ENCODE results near the gene EML2. TPM values are rescaled to one million over a fixed set of nuclear protein-coding genes. Genes with fewer than 3 reads are reported as not detected.
A peak's percentile ranks its signal among the peaks of the same experiment; 100 is the strongest.

The EML2 gene
- total RNA-seq, 1 donor from 2014 or later: 97.7 TPM

- Mint-ChIP-seq H3K27ac (peak overlapping the region; percentile 24), H3K36me3 (ENCODE audit: low read depth) (peaks cover 31% of the 10 kb centered on the region), H3K27me3 (peaks cover 10% of the 10 kb centered on the region), H3K4me3 (peak overlapping the region; percentile 24), H3K4me1 (peaks cover 11% of the 10 kb centered on the region), H3K9me3 (peaks cover 5% of the 10 kb centered on the region)
- ChIA-PET POLR2A (interaction anchor here (1.1 to 1.4 kb wide), 2 partner anchors 11 to 34 kb away, joined by 3 to 4 read pairs; no protein-coding TSS in a partner anchor), CTCF (interaction anchor here (0.6 to 4.6 kb wide), 3 partner anchors 35 to 45 kb away, joined by 3 to 32 read pairs (median 3); no protein-coding TSS in a partner anchor)
- no peak for TF ChIP-seq CTCF (IDR thresholded peaks at IDR 0.05)
- ATAC-seq (ENCODE audit: low read depth) (peak; percentile 61), DNase-seq (peak; percentile 40)
- intact Hi-C loops (cut with micrococcal nuclease): loop anchor here (1.0 kb wide), 2 partner anchors 36 to 74 kb away; no protein-coding TSS in a partner anchor
Observed at GRCh38 chr19:45607071-45608029, 31.8 kb downstream of the EML2 start.

GRCh38 chr19:45601524-45602374, 37.4 kb downstream of the EML2 start, which contains the start of gene GPR4:
Gene GPR4 (minus strand): TSS chr19:45602212. CDS start chr19:45591866, 10,346 bp downstream.
- Mint-ChIP-seq H3K9me3 (no peaks in the 10 kb centered on the region), H3K36me3 (ENCODE audit: low read depth) (no peaks in the 10 kb centered on the region), H3K4me1 (peaks cover 33% of the 10 kb centered on the region), H3K4me3 (no peak within 1 kb of the TSS), H3K27ac (peak within 1 kb of the TSS; percentile 14), H3K27me3 (peaks cover 56% of the 10 kb centered on the region)
- ChIA-PET CTCF (no interaction called here), POLR2A (interaction anchor here (0.7 kb wide), 1 partner anchor 10 kb away, joined by 3 read pairs; no protein-coding TSS in a partner anchor)
- intact Hi-C loops (cut with micrococcal nuclease): no loop called here
- TF ChIP-seq CTCF (IDR thresholded peaks at IDR 0.05): no peak
- no peak for DNase-seq
- peak; percentile 56 for ATAC-seq (ENCODE audit: low read depth)

GRCh38 chr19:45601115-45601514, 38.1 kb downstream of the EML2 start:
- DNase-seq (no peak), ATAC-seq (ENCODE audit: low read depth) (no peak)
- H3K27me3 Mint-ChIP-seq: peaks cover 62% of the 10 kb centered on the region
- no peaks in the 10 kb centered on the region for H3K36me3 Mint-ChIP-seq (ENCODE audit: low read depth)
- no peak overlapping the region for H3K27ac Mint-ChIP-seq
- peaks cover 32% of the 10 kb centered on the region for H3K4me1 Mint-ChIP-seq
- POLR2A ChIA-PET: no interaction called here
- H3K4me3 Mint-ChIP-seq: no peak overlapping the region
- H3K9me3 Mint-ChIP-seq: no peaks in the 10 kb centered on the region
- TF ChIP-seq CTCF (IDR thresholded peaks at IDR 0.05): no peak
- CTCF ChIA-PET: no interaction called here
- intact Hi-C loops (cut with micrococcal nuclease): no loop called here

- intact Hi-C loops (cut with micrococcal nuclease): no loop called here
- H3K36me3 Mint-ChIP-seq (ENCODE audit: low read depth): no peaks in the 10 kb centered on the region
- H3K4me1 Mint-ChIP-seq: peaks cover 32% of the 10 kb centered on the region
- DNase-seq (no peak), ATAC-seq (ENCODE audit: low read depth) (no peak)
- H3K27ac Mint-ChIP-seq: no peak overlapping the region
- no peak overlapping the region for H3K4me3 Mint-ChIP-seq
- no peaks in the 10 kb centered on the region for H3K9me3 Mint-ChIP-seq
- TF ChIP-seq CTCF (IDR thresholded peaks at IDR 0.05): no peak
- ChIA-PET CTCF (no interaction called here), POLR2A (no interaction called here)
- H3K27me3 Mint-ChIP-seq: peaks cover 68% of the 10 kb centered on the region
Observed at GRCh38 chr19:45600340-45600885, 38.8 kb downstream of the EML2 start.

Measured in activated B cell treated with CpG ODN at 0.5 μM for 24 hours (primary cell).